Measurements from ENCODE around the gene PLEKHG4B. TPM values are rescaled to one million over a fixed set of nuclear protein-coding genes. Genes with fewer than 3 reads are reported as not detected.
A peak's percentile ranks its signal among the peaks of the same experiment; 100 is the strongest.
"Not testable (repeated sequence)": the region's sequence is repeated elsewhere in the genome, so short reads cannot be mapped to it uniquely, and the experiment has no call there.

Gene PLEKHG4B
- total RNA-seq, 1 donor from 2014 or later = 2.0 TPM

DNA sequence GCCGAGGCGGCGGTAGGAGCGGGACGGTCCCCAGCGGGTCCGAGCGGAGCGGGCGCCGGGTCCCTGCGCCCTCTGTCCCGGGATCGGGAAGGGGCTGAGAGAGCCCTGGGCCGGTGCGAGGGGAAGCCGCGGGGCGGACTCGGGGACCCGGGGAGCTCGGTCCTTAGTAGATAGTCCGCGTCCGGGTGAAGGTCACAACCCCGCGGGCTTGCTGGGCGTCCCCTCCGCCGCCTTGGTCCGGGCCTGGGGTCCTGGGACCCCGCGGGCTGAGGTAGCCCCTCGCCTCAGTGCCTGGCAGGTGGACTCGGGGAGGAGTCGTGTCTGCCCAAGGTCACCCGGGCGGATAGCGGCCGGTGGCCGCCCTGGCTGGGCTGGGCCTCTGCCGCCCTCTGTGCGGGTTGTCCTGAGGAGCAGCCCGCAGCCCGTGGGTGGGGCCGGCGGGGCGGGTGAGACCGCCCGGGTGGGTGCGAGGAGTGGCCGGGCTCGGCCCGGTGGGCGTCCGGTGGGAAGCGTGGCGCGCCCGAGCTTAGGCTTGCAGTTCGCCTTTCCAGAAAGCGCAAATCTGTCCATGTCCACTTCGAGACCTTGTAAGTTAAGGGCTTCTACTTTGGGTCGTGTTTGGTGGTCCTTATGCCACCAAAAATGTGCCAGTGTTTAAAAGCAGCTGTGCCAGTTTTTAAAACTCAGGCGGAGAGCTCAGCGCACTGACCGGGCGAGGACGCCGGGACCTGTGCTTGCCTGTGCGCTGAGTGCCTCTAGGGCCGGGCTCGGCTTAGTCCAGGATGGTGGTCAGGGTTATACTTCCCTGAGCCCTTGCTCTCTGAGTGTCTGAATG is 126.7 kb downstream of the PLEKHG4B start:
- intact Hi-C loops (cut with DNase I) = no loop called here
- Histone ChIP-seq H3K4me1 (peaks cover 39% of the 10 kb centered on the region), H3K9me3 (no peaks in the 10 kb centered on the region), H3K27me3 (no peaks in the 10 kb centered on the region), H3K4me3 (peak overlapping the region; percentile 86), H3K36me3 (peaks cover 5% of the 10 kb centered on the region), H3K27ac (peak overlapping the region; percentile 90)
- TF ChIP-seq, protein P1, sequence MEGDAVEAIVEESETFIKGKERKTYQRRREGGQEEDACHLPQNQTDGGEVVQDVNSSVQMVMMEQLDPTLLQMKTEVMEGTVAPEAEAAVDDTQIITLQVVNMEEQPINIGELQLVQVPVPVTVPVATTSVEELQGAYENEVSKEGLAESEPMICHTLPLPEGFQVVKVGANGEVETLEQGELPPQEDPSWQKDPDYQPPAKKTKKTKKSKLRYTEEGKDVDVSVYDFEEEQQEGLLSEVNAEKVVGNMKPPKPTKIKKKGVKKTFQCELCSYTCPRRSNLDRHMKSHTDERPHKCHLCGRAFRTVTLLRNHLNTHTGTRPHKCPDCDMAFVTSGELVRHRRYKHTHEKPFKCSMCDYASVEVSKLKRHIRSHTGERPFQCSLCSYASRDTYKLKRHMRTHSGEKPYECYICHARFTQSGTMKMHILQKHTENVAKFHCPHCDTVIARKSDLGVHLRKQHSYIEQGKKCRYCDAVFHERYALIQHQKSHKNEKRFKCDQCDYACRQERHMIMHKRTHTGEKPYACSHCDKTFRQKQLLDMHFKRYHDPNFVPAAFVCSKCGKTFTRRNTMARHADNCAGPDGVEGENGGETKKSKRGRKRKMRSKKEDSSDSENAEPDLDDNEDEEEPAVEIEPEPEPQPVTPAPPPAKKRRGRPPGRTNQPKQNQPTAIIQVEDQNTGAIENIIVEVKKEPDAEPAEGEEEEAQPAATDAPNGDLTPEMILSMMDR (IDR thresholded peaks at IDR 0.05) = no peak
- DNase-seq (peak; percentile 76), ATAC-seq (peak; percentile 64)

DNA sequence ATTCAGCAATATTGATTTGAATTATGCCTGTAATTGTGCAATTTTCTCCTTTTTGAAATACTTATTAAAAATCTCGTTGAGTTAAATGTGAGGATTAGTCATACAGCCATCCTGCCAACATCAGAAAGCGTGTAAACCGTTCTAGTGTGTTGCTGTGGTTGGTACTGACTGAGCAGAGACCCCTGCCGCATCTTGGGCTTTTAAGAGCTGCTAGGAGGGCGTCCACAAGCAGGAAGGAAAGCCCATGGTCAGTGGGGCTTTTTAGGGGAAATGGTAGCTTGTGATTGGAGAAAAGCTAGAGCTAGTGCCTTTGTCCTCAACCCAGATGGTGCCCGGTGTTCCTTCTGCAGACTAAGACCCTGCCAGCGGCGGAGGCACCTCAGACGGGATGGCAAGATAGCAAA is 127.5 kb downstream of the PLEKHG4B start:
- H3K4me3 ChIP-seq = peak overlapping the region; percentile 86
- H3K4me1 ChIP-seq = peaks cover 39% of the 10 kb centered on the region
- peaks cover 8% of the 10 kb centered on the region for H3K36me3 ChIP-seq
- DNase-seq (no peak), ATAC-seq (no peak)
- H3K27ac ChIP-seq = peak overlapping the region; percentile 90
- no peaks in the 10 kb centered on the region for H3K27me3 ChIP-seq
- intact Hi-C loops (cut with DNase I) = no loop called here
- no peaks in the 10 kb centered on the region for H3K9me3 ChIP-seq
- TF ChIP-seq, protein P1 (IDR thresholded peaks at IDR 0.05) = no peak

DNA sequence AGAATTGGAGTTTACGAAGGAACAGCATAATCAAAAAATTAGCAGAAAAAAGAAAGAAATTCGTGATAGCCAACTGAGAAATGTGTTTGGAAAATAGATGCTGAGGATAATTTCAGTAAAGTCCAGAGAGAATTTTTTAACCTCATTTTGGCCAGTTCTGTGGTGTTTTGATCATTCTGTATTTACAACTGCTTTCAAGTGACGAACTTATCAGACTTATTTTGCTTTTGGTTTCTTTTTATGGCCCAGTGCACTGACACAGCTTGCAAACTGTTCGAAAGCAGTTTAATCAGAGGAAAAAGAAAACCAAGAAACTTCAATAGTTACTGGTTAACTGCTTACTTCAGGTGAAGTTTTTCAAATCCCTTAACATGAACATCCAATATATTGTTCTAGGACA is 128.0 kb downstream of the PLEKHG4B start:
- H3K27ac ChIP-seq = peak overlapping the region; percentile 90
- DNase-seq (no peak), ATAC-seq (no peak)
- H3K9me3 ChIP-seq = no peaks in the 10 kb centered on the region
- TF ChIP-seq, protein P1 (IDR thresholded peaks at IDR 0.05) = no peak
- intact Hi-C loops (cut with DNase I) = no loop called here
- no peaks in the 10 kb centered on the region for H3K27me3 ChIP-seq
- H3K4me3 ChIP-seq = peak overlapping the region; percentile 86
- H3K4me1 ChIP-seq = peaks cover 39% of the 10 kb centered on the region
- H3K36me3 ChIP-seq = peaks cover 13% of the 10 kb centered on the region

DNA sequence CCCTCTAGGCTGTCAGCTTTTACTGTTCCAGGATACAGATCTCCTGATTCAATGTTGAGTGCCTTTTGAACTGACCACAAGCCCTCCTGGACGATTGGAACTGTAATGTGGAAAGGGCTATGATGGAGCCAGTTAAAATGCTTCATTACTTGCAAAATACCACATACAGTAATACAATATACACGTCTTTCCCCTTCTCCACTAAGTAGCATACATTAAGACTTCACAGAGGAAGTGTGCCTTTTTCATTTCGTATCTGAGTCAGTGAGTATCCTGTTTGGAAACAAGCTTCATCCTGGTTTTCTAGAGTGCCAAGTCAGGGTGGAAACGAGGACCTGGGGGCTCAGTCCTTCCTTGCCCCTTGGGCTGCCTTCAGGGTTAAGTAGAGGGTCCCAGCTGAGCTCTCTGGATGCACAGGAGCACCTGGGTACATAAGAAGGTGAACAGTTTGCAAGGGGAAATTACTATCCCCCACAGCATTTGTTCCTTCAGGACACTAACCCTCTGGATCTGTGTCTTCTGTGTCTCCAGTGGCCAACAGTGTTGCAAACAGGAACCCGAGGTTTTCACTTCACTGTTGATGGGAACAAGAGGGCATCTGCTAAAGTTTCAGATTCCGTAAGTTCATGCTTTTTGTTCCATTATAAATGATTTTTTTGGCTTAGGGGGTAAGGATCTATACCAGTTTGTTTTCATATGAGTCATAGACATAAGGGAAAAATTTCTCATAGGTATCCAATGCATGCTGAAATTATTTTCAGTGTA is 131.2 kb downstream of the PLEKHG4B start:
- H3K4me3 ChIP-seq; H3K27ac ChIP-seq; ATAC-seq; intact Hi-C loops (cut with DNase I); DNase-seq; H3K9me3 ChIP-seq; H3K27me3 ChIP-seq: not testable (repeated sequence)
- Histone ChIP-seq H3K36me3 (peaks cover 45% of the 10 kb centered on the region), H3K4me1 (peaks cover 35% of the 10 kb centered on the region)

DNA sequence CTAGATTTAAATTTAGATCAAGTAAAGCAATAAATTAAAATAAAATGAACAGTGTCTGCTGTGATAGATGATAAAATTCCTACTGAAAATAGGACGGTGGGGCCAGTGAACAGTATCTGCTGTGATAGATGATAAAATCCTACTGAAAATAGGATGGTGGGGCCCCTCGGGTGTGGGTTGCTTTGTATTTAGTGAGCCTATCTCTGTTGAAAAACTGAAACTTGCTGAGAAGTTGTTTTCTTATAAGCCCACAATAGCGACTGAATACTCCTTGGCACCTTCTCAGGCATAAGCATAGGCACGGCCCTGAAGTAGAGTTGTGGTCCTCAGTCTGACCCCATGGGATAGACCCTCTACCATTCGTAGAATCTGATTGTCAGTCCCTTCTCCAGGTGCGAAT is 131.8 kb downstream of the PLEKHG4B start:
- Histone ChIP-seq H3K36me3 (peaks cover 51% of the 10 kb centered on the region), H3K9me3 (no peaks in the 10 kb centered on the region), H3K27me3 (no peaks in the 10 kb centered on the region), H3K4me1 (peaks cover 35% of the 10 kb centered on the region), H3K27ac (no peak overlapping the region), H3K4me3 (no peak overlapping the region)
- ATAC-seq (no peak), DNase-seq (no peak)
- TF ChIP-seq, protein P1 (IDR thresholded peaks at IDR 0.05) = no peak
- intact Hi-C loops (cut with DNase I) = no loop called here

DNA sequence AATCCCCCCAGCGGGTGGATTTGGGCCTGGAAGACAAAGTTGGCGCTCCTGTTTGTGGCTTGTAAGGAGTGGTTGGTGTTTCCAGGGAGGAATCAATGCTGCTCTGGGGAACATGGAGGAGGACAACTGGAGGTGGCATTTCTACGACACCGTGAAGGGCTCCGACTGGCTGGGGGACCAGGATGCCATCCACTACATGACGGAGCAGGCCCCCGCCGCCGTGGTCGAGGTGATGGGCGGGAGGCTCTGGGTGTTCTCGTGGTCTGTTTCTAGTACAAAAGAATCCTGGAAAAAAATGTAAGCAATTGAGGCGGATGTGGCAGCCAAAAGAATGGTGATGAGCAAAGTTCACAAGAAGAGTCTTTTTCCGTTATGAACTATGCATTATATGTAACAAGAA is 133.4 kb downstream of the PLEKHG4B start:
- DNase-seq (no peak), ATAC-seq (no peak)

DNA sequence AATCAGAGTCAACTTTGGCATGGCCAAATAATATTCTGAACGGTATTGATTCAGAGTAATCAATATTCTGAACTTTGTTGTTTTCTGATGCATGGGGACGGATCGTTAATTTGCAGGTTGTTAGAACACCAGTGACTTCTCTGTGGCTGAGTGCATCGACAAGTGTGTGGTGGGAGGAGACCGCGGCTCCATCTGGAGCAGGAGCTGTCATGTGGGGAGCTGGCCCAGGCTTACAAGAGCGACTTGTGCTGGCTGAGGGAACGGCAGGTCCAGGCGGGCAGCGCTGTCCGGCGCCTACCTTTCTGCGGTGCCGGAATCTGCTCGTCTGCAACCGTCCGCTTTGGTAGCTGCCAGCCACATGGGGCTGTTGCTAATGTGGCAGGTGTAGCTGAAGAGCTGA is 135.4 kb downstream of the PLEKHG4B start:
- peaks cover 12% of the 10 kb centered on the region for H3K4me1 ChIP-seq
- H3K9me3 ChIP-seq; H3K27ac ChIP-seq; ATAC-seq; DNase-seq; intact Hi-C loops (cut with DNase I); H3K4me3 ChIP-seq; H3K27me3 ChIP-seq: not testable (repeated sequence)
- H3K36me3 ChIP-seq = peaks cover 86% of the 10 kb centered on the region

More for the DNA sequence above, 133.4 kb downstream of the PLEKHG4B start:
- peaks cover 66% of the 10 kb centered on the region for H3K36me3 ChIP-seq
- no peak overlapping the region for H3K27ac ChIP-seq
- no peaks in the 10 kb centered on the region for H3K27me3 ChIP-seq
- TF ChIP-seq, protein P1 (IDR thresholded peaks at IDR 0.05) = no peak
- intact Hi-C loops (cut with DNase I) = no loop called here
- peaks cover 25% of the 10 kb centered on the region for H3K4me1 ChIP-seq
- H3K4me3 ChIP-seq = no peak overlapping the region
- no peaks in the 10 kb centered on the region for H3K9me3 ChIP-seq
